ENCODE data around the gene LENEP.

LENEP gene, protein sequence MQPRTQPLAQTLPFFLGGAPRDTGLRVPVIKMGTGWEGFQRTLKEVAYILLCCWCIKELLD

DNA sequence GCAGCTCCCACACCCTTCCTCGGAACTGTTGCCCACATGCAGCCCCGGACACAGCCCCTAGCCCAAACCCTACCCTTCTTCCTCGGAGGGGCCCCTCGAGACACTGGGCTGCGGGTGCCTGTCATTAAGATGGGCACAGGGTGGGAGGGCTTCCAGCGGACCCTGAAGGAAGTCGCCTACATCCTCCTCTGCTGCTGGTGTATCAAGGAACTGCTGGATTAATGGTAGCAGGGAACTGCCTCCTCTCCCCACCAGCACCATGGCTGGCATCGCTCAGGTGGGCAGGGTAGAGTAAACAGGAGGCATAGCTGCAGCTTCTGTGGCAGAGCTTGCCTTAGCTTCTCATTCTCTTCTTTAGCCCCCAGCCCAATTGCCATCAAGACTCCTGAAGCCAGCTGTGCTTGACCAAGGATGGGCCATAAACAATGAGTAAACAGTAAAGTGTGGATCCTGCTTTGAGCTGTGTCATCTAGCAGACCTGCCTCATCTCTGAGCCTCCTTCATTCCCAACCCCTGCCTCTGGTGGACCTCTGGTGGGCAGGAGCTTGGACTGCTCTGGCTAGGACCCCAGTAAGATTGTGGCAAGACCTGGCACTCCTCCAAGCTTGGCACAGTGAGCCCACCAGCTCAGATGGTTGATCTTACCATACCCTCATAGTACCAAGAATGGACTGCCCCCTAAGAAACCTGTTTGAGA lies at the start of gene LENEP:
LENEP (plus strand) TSS at position 15 of the 697 bp plus-strand sequence; CDS start at position 37, 22 bp downstream.
- no peak for DNase-seq (ENCODE audit: low spot score)

DNA sequence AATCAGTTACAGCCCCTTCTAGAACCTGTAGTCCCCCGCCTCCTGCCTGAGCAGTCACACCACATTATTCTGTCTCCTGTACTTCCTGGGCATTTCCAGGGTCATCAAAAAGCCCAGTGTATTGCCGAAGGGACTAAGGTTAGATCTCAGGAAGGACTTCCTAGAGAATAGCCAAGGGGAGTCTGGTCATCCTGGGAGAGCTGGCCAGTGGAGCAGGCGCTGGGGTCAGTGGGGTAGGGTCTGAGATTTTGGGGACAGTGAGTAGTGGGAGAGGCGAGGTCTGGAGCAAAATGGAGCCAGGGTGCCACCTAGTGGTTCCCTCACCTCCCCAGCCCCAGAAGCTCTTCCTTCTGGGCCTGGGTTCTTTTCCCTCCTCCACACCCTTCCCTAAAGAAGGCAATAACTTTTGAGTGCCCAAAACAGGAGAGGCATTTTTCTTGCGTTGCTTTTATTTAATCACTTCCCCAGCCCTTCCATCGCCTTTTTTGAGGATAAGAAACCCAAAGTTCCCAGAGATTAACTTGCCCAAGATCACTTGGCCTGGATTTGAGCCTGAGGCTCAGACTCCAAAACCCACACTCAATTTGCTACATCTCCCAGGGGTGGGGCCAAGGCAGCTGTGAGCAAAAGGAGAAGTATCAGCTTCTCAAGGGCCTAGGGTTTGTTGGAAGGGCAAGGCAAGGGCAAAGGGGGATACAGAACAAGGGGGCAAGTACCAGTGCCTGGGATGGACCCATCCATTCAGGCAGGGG lies 49.6 kb upstream of the LENEP start:
- DNase-seq (ENCODE audit: low spot score): no peak

DNA sequence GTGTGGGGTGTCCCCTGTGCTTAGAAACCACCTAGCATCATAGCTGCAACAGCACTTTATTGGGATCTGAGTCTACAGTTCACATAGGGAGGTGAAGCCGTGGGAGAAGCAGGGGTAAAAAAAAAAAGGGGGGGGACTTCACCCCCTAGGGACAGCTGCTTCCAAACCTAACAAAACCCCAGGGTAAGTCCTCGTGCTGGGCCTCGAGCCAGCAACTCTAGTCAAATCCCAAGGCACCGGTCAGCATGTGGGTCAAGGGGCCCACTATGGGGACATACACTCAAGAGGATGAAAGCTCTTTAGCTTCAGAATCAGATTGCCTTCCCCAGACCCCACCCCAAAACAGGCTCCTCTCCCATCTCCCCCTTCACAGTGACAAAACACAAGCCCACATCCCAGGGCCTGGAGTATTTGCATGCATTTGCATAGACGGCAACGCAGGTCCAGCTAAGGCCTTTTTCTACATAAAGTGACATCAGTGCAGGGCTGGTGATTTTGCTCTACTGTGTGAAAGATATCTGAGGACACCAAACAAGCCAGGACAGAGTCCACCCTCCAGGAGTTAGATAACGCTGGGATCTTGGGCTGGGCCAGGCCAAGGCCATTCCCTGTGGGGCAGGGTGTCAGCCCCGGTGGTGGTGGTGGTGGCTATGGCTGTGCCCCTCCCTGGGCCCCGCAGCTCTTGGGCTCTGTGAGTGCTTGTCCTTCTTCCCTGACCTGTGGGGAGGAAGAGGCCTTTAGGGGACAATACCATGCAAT lies 48.8 kb upstream of the LENEP start:
- DNase-seq (ENCODE audit: low spot score): no peak

DNA sequence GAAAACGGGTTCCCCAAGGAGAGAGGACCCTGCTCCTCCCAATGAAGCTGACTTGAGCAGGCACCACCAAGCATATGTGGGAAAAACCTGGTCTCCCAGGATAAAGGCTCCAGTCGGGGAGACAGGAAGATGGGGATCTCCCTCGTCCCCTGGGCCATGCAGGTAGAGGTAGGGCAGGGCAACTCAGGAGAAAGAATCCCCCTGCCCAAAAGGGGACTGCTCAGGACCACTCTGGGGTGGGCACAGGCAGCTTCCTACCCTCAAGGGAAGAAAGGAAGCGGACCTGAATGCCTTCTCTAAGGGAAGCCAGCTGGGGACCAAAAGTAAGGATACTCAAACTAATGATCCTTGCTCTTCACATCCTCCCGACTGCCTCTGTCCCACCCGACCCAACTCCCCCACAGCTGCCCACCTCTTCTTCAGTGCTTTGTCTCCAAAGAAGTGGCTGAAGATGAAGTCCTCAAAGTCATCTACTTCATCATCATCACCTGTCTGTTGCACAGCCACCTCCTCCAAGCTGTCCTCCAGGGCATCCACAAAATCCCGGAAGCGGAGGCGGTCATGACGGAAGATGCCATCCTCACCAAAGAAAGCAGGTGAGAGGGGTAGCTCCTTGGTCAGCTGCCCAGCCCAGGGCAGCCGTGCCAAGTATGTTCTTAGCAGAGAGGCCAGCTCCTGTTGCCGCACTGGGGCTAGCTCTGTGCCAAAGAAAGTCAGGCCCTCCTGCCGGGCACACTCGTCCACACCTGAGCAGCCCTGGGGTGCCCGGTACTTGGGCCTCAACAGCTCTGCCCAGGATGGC lies 48.0 kb upstream of the LENEP start:
- DNase-seq (ENCODE audit: low spot score): no peak

DNA sequence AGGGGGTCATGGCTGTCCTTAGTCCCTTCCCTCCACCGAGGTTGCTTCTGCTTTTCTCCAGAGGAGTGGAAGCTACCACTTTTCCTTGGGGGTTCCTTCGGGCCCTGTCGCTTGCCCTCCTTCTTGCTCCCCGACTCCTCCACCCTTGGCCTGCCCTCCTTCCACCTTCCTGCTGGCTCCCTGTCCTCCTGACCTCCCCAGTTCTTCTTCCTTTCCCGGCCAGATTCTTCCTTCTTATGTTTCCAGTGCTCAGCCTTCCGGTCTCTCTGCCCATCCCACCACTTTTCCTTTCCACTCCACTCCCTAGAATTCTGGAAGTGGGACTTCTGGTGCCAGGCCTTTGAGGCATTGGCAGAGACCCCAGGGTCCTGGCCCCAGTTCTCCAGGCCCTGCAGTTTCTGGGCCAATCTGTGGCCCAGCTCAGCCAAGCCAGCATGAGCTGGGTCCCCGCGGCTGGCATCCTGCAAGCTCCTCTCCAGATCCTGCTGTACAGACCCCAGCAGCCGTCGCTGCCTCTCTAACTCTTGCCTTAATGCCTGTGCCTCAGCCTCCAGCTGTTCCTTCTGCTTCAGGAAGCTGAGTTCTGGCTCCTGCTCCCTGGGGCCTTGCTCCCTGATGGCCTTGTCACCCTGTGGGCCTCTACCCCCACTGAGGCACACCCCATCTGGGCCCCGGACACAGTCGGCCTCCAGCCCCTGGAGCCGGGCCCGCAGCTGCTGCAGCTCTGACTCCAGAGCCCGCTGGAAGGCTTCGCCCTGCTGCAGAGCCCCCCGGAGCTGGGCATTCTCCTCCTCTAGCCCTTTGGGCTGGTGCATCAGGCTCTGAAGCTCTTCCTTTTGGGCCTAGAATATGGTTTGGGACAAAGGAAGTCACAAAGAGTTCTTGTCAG lies 47.2 kb upstream of the LENEP start:
- no peak for DNase-seq (ENCODE audit: low spot score)

DNA sequence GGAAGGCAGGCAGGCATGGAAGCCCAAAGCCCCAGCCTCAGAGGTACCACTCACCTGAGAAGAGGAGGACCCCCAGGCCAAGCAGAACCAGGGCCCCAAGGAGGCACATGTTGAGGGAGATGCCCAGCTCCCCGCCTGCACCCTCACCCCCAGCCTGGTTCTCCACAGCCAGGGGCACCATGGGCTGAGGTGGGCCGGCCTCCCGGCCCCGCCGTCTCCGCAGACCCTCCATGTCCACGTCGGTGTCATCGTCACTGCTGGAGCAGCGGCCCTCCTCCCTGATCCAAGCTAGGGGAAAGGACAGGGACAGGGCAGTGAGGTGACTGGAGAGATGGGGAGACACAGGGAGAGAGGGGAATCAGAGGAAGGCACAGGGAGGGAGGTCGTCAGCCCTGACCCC lies 45.3 kb upstream of the LENEP start:
- no peak for DNase-seq (ENCODE audit: low spot score)

DNA sequence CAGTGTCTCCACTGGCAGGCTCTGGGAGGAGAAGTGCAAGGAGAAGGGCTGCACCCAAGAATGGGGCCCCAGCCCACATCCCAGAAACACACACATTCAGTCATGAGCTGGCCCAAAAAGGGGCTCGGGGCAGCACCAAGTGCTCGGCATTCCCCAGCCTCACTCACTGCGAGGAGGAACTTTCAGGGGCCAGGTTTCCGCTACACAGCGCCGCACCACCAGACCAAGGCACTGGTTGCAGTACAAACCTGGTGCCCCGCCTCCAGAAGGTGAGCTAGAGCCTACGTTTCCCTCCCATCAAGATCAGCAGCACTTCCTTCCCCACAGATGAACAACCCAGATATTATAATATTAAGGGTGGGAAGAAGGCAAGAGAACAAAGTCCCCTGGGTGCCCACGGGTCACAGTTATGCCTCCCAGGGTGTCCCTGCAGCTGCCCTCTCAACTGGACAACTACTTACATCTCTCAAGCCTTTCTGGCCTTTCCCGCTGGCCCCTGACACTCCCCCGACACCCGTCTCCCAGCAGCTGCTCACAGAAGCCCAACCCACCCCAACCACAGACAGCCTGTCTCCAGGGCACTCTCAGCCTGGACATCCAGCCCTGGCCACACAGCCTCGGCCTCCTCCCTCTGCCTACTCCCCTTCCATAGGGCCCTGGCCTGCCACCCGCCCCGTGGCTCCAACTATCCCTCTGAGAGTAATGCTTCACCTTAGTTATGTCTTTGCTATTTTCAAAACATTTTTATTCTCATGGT lies 41.3 kb upstream of the LENEP start:
- no peak for DNase-seq (ENCODE audit: low spot score)

DNA sequence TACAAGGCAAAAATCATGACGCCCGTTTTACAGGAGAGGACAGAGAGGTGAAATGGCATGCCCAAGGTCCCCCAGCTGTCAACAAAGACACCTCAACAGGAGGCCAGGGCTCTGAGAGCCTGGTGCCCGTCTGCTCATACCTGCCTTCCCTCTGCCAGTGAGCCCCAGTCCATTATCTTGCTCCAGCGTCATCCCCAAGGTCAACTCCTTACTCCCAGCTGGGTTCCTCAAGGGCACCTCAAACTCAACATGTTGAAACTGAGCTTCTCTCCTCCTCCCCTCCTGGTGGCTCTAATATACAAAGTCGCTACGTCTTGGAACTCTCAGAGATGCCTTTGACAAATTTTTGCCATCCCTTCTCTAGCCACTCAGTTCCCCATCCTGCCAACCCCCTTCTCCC lies 40.7 kb upstream of the LENEP start:
- DNase-seq (ENCODE audit: low spot score): no peak

DNA sequence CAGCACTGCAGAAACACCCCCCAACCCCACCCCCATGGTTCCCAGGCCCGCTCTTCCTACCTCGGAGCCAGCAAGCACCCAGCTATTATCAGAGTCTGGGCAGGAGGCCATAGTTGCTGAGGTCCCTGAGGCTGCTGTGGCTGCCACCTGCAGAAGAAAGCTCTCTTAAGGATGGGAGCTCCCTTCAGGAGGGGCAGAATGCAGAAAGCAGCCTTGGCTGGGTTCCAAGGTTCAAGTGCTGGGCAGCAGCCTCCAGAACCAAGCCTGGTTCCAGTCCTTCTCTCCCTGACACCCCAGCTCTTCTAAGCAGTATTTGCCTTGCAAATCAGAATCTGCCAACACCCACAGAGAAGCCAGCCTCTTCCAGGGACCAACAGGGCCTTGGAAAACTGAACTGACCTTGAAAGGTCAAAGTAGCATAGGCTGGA lies 39.8 kb upstream of the LENEP start:
- no peak for DNase-seq (ENCODE audit: low spot score)

DNA sequence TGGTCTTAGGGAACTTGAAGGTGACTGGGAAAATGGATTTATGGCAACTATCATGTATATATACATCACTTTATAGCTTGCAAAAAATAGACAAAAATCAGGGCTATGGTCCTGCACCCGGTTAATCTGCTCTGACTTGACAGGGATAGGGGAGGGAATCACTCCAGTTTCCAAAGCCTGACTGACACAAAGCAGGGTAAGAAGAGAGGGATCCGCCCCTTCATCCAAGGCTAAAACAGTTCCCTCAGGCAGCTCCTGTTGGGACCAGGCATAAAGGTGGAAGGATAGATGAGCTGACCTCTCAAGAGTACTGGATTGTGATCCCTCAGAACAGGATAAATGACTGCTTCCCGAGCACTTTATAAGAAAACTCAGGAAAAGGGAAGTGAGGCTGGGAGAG lies 38.8 kb upstream of the LENEP start:
- no peak for DNase-seq (ENCODE audit: low spot score)

DNA sequence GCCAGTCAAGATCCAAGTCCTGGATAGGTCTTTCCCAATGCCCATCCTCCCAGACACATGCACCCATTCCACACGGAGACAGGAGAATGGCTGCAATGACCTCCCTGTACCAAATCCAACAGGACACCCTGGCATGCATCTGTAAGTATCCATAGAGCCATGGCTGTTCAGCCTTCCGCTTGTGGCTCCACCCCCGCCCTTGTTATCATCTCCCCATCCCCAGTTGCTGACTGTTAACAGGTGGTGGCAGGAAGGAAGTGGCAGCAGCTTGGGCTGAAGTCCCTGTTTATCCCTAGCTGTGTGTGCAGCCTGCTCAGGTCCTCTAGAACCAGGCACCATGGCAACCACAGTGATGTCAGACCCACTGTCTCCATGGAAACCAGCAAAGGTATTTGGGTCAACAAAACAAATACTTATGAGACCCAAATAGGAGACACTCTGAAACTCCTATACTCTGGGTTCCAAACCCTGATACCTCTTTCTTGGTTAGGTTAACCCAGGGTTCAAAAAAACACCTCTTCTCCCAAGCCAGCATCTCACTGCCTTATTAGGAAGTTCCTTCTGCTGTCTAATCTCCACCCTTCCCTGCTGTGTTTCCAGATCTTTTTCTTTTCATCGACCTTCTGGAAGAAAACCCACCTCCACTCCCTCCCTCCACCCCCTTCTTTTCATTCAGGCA lies 38.2 kb upstream of the LENEP start:
- DNase-seq (ENCODE audit: low spot score): peak; percentile 66

DNA sequence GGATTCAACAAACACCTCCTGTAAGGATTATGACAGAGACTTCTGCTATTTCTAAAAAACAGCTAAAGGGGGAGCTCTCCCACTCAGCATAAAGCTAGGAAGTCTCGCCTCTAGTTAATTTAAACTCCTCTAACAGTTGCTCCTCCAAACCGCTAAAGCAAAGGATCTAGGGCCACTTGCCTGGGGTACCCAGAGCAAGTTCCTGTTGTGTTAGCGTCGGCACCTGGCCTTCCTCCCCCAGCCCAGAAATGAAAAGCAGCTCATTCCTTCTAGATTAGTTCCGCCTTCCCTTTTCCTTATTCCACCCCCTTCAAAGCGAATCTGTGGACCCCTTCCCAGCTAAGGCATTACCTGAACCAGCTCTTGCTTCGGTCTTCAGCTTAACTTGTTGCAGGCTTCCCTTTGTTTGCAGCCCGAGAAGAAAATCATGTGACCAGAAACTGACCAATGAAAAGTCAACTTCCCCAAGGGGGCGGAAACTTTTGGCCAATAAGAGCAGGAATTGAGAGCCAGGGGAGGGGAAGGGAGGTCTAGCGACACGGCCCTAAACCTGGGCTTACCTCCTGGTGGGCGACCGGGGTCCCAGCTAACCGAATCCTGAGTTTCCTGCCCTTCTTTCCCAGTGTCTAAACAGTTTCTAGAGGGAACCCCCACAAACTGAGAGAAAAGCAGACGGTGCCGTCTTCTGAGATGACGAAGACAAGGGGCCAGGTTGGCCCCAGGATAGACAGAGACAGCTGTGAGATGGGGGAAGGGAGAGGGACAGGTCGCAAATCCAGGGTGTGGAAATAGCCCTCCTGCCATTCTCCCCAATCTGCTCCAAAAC lies 37.5 kb upstream of the LENEP start, which contains the start of gene PBXIP1:
PBXIP1 (minus strand) TSS at position 382 of the 826 bp plus-strand sequence. CDS start 2,378 bp downstream, outside the sequence.
- DNase-seq (ENCODE audit: low spot score): peak; percentile 87

DNA sequence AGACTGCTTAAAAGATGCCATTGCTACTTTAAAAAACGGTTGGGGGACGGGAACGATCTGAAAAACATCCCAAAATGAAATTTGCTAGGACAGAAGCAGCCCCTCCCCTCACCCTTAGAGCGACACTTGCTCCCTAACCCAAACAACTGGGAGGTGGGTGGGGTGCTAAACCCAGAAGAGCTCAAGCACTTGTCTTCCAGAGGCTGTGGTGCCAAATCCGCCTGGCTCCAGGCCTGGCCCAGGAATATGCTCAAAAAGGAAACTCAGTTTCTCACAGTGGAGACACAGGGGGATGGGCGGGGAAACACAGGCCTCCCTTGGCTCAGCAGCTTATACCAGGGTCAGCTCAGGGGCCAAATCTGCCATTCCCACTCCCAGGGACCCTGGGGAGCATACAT lies 36.8 kb upstream of the LENEP start:
- DNase-seq (ENCODE audit: low spot score): no peak

DNA sequence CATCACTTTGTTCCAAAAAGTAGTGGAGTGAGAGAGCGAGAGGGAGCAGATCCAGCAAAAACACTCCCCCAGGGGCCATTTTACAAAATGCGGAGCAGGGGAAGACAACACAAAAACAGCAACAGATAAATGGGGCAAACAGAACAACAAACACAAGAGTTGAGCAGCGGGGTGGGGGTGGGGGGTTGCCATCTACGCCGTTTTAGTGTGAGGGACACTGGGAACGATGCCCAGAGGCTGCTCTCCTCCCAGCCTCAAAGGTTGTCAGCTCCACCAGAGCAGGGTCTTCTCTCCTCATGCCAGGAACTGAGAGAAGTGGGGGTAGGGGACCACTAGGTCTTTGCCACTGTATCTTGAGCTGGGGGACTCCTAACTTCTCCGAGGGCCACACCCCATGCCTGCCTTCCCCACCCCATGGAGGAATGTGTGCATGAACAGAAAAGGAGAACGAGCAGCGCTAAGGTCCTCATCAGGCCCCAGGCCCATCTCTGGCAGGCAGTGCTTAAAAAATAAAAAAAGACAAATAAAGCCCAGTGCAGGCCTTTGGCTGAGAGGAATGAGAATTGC lies 36.2 kb upstream of the LENEP start:
- DNase-seq (ENCODE audit: low spot score): no peak

DNA sequence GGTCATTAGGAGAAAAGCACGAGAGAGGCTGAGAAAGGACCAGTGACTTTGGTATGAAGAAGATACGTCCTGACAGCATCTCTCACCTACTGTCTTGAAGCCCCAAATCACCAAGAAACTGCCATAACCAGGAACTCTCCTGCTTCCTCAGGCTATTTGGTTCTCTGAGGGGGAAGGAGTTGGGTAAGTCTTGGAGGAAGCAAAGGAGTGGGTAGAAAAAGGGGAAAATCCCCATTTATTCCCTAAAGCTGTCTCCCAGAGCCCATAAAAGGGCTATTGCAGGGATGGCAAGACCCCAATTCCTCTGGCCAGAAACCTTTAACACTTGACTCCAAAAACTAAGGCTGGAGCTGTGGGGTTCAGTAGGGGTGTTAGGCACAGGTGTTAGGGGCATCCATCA lies 35.4 kb upstream of the LENEP start:
- no peak for DNase-seq (ENCODE audit: low spot score)

DNA sequence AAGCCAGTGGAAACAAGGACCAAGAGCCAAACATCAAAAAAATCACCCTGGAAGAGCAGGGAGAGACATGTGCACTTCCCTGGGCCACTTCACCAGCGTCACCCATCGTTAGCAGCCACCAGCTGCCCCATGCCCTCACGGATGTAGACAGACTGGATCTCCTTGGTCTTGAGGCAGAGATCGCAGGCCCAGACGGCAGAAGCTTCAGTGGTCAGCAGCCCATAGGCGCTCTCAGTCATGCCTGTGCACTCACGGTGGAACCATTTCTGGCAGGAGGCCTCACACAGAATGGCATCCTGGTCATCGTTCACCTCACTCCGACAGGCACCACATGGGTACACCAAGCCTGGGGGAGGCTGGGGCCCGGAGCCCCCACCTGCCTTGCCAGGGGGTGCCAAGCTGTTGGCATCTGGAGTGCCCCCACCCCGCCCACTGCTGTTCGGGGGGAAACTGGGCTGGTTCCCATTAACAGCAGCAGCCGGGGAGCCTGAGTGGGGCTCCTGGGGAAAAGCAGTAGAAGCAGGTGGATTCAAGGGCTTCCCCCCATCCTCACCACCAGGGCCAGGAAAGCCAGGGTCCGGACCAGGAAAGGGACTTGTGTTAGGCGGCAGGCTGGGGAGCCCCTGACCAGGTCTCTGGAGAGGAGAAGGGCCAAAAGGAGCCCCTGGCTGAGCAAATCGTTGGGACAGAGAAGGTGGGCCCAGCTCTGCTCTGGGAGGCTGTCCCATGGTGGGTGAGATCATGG lies 34.5 kb upstream of the LENEP start:
- no peak for DNase-seq (ENCODE audit: low spot score)

DNA sequence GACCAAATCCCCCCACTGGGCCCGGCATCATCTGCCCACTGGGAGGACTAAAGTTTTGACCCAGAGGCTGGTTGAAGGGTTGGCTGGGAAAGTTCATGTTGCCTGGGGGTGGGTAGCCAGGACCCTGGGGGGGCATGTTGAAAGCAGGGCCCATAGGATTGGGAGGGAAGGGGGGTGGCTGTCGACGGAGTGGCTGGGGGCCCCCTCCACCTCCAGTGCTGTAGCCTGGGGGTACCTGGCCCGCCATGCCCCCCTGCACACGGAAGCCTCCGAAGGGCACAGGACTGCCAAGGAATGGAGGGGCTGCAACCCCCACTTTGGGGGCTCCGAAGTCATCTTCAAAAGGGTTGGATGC lies 34.0 kb upstream of the LENEP start:
- no peak for DNase-seq (ENCODE audit: low spot score)
